RWPE2 (cell line): ENCODE results near the gene LINC01488.

ENCODE experiments used
- ATAC-seq: fragments of 200-7000 bp; cut with Tn5 transposase; 3 replicates; pipeline ENCODE4 v1.9.1; 2021; ENCODE audit warnings: low read depth
- DNase-seq: peaks from one replicate; pipeline ENCODE4 v3.0.0-alpha.2; 2020; ENCODE audit warnings: low spot score
- H3K27ac ChIP-seq: fragments of 450-650 bp; 2 replicates; pipeline ENCODE4 v1.5.1; 2017; ENCODE audit warnings: mild to moderate bottlenecking; ENCODE audit not compliant: poor library complexity, severe bottlenecking
- H3K27me3 ChIP-seq: fragments of 250-450 bp; sonication (Bioruptor Pico); 2 replicates; pipeline ENCODE4 v1.5.1; 2021; ENCODE audit warnings: mild to moderate bottlenecking, moderate library complexity; ENCODE audit not compliant: insufficient read depth, poor library complexity, severe bottlenecking
- H3K36me3 ChIP-seq: fragments of 250-450 bp; sonication (Bioruptor Pico); 2 replicates; pipeline ENCODE4 v1.5.1; 2020; ENCODE audit warnings: low read depth, mild to moderate bottlenecking, moderate library complexity
- H3K4me1 ChIP-seq: fragments of 250-450 bp; sonication (Bioruptor Pico); 2 replicates; pipeline ENCODE4 v1.5.1; 2021; ENCODE audit warnings: mild to moderate bottlenecking, moderate library complexity; ENCODE audit not compliant: insufficient read depth, poor library complexity, severe bottlenecking
- H3K4me3 ChIP-seq: fragments of 250-450 bp; sonication (Bioruptor Pico); 2 replicates; pipeline ENCODE4 v1.5.1; 2021; ENCODE audit warnings: mild to moderate bottlenecking, moderate library complexity; ENCODE audit not compliant: severe bottlenecking
- H3K9me3 ChIP-seq: fragments of 250-450 bp; sonication (Bioruptor Pico); 2 replicates; pipeline ENCODE4 v1.5.1; 2021; ENCODE audit warnings: mild to moderate bottlenecking, moderate library complexity; ENCODE audit not compliant: severe bottlenecking
- TF ChIP-seq, protein P1 (sequence below): fragments of 450-650 bp; IDR thresholded peaks from one replicate; pipeline ENCODE4 v1.5.1; 2017; ENCODE audit warnings: mild to moderate bottlenecking, moderate library complexity; ENCODE audit not compliant: poor library complexity, severe bottlenecking

LINC01488 gene

GRCh38 chr11:69489746-69490365 lies 8.4 kb downstream of the LINC01488 start:
- ATAC-seq, result no peak
- H3K4me3 ChIP-seq, result no peak overlapping the region

GRCh38 chr11:69490516-69490915 lies 9.1 kb downstream of the LINC01488 start:
- Histone ChIP-seq H3K4me1 (no peaks in the 10 kb centered on the region), H3K4me3 (no peak overlapping the region), H3K27ac (no peak overlapping the region), H3K9me3 (no peaks in the 10 kb centered on the region), H3K27me3 (no peaks in the 10 kb centered on the region), H3K36me3 (no peaks in the 10 kb centered on the region)
- no peak for DNase-seq
- TF ChIP-seq, protein P1, sequence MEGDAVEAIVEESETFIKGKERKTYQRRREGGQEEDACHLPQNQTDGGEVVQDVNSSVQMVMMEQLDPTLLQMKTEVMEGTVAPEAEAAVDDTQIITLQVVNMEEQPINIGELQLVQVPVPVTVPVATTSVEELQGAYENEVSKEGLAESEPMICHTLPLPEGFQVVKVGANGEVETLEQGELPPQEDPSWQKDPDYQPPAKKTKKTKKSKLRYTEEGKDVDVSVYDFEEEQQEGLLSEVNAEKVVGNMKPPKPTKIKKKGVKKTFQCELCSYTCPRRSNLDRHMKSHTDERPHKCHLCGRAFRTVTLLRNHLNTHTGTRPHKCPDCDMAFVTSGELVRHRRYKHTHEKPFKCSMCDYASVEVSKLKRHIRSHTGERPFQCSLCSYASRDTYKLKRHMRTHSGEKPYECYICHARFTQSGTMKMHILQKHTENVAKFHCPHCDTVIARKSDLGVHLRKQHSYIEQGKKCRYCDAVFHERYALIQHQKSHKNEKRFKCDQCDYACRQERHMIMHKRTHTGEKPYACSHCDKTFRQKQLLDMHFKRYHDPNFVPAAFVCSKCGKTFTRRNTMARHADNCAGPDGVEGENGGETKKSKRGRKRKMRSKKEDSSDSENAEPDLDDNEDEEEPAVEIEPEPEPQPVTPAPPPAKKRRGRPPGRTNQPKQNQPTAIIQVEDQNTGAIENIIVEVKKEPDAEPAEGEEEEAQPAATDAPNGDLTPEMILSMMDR, result no peak
- no peak for ATAC-seq

More at GRCh38 chr11:69489746-69490365, 8.4 kb downstream of the LINC01488 start:
- no peaks in the 10 kb centered on the region for H3K9me3 ChIP-seq
- H3K27ac ChIP-seq, result no peak overlapping the region
- no peaks in the 10 kb centered on the region for H3K36me3 ChIP-seq
- no peak for DNase-seq
- TF ChIP-seq, protein P1, result no peak
- no peaks in the 10 kb centered on the region for H3K4me1 ChIP-seq
- no peaks in the 10 kb centered on the region for H3K27me3 ChIP-seq

- H3K27me3 ChIP-seq, result no peaks in the 10 kb centered on the region
- peaks cover under 1% of the 10 kb centered on the region for H3K4me1 ChIP-seq
- no peak overlapping the region for H3K27ac ChIP-seq
- DNase-seq (no peak), ATAC-seq (no peak)
- no peaks in the 10 kb centered on the region for H3K9me3 ChIP-seq
- H3K36me3 ChIP-seq, result no peaks in the 10 kb centered on the region
- TF ChIP-seq, protein P1, result no peak
- H3K4me3 ChIP-seq, result no peak overlapping the region
Observed at GRCh38 chr11:69491071-69492031, 9.9 kb downstream of the LINC01488 start.

DNA sequence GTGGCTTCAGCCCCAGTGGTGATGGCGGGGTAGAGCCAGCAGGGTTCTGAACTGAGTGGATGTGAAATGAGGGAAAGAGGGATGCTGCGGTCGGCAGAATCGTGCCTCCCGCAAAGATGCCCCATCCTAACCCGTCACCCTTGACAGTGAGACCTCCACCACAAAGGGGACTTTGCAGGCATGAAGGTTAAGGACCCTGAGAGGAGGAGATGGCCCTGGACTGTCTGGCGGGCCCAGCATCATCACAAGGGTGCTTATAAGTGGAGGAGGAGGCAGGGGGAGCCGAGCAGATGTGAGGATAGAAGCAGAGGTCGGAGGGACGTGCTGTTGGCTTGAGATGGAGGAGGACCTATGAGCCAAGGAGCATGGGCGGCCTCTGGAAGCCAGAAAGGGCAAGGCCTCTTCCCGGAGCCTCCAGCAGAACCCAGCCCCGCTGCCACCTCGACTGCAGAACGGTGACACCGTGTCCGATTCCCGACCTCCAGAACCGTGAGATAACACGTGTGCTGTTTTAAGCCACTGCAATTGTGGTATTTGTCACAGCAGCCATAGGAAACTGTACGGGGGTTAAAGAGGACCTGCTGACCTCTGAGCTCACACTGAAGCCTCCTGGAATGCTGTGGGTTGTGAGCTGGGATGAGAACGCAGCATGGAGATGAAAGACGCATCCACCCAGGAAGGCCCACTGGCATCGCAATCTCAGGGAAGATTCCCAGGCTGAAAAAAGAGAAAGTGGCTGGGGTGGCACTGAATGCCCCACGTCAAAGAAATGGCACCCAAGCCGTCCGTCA lies 10.9 kb downstream of the LINC01488 start:
- no peaks in the 10 kb centered on the region for H3K36me3 ChIP-seq

More for the DNA sequence above, 10.9 kb downstream of the LINC01488 start:
- H3K9me3 ChIP-seq, result no peaks in the 10 kb centered on the region
- TF ChIP-seq, protein P1, result no peak
- no peaks in the 10 kb centered on the region for H3K27me3 ChIP-seq
- DNase-seq (no peak), ATAC-seq (no peak)
- H3K4me3 ChIP-seq, result no peak overlapping the region
- H3K27ac ChIP-seq, result no peak overlapping the region
- H3K4me1 ChIP-seq, result peaks cover 7% of the 10 kb centered on the region
